Prostate gland (tissue), 2 donors: ENCODE results near the gene PHF3. TPM values are rescaled to one million over a fixed set of nuclear protein-coding genes. Genes with fewer than 3 reads are reported as not detected.

Experiments
- DNase-seq: peaks from one replicate; pipeline ENCODE4 v3.0.0-alpha.2; 2019; ENCODE audit warnings: low spot score
- H3K27ac ChIP-seq, 2 donors: fragments of 200-600 bp; sonication (generic); 2 replicates each; pipeline ENCODE4 v1.5.1; 2017 to 2019
- H3K27me3 ChIP-seq: fragments of 200-600 bp; sonication (generic); replicated peaks from 2 replicates; pipeline ENCODE4 v1.5.1; 2019; ENCODE audit not compliant: insufficient read depth
- H3K36me3 ChIP-seq, 2 donors: fragments of 200-600 bp; sonication (generic); 1 replicate in 1 of 2; 2 replicates in 1 of 2; pipeline versions ENCODE4 v1.5.1 to v1.8.1; 2017 to 2019
- H3K4me1 ChIP-seq: fragments of 200-600 bp; sonication (generic); replicated peaks from 2 replicates; pipeline ENCODE4 v1.5.1; 2019
- H3K4me3 ChIP-seq, 2 donors: fragments of 200-600 bp; sonication (generic); 2 replicates each; pipeline ENCODE4 v1.5.1; 2017 to 2019
- H3K9me3 ChIP-seq: fragments of 200-600 bp; sonication (generic); 2 replicates; pipeline ENCODE4 v1.5.1; 2017
- CTCF ChIP-seq, 4 experiments: fragments of 200-600 bp in 2 of 4; fragments of 450-650 bp in 2 of 4; sonication (generic) in 2 of 4; IDR thresholded peaks; 1 replicate in 3 of 4; 2 replicates in 1 of 4; pipeline ENCODE4 v1.5.1; 2016 to 2019; ENCODE audit warnings: antibody characterized with exemption in 4 of 4, mild to moderate bottlenecking in 2 of 4, moderate library complexity in 2 of 4
- POLR2A ChIP-seq: fragments of 450-650 bp; IDR thresholded peaks from one replicate; pipeline ENCODE4 v1.6.1; 2016; ENCODE audit warnings: antibody characterized with exemption, mild to moderate bottlenecking
- POLR2AphosphoS5 ChIP-seq: sonication (generic); formaldehyde crosslinking; IDR thresholded peaks from one replicate; pipeline ENCODE4 v1.6.1; 2017; ENCODE audit warnings: antibody characterized with exemption
- WGBS: methylation state at CpG from one replicate; pipeline ENCODE4 v1.1.5; 2018; 5-methylcytosine and 5-hydroxymethylcytosine counted together
- intact Hi-C: fragments of 100-400 bp; cut with DNase I; formaldehyde crosslinking; loops from one replicate; pipeline ENCODE4 v1.14.2; 2022
- total RNA-seq, 2 donors: library from RNA; depleted of rRNA; stranded (reverse); fragments of >200 nt; gene quantifications; one replicate each; pipeline ENCODE4 v1.1.0, GENCODE V29; 2016

The PHF3 gene
- total RNA-seq, 2 donors from 2014 or later, result 47.6 to 63.9 TPM

GRCh38 chr6:63740709-63741108 lies 105.1 kb downstream of the PHF3 start:
- TF ChIP-seq POLR2A (no peak), POLR2AphosphoS5 (no peak), CTCF (IDR thresholded peaks at IDR 0.05) (no peak)
- Histone ChIP-seq H3K27ac (no peak overlapping the region), H3K36me3 (no peaks in the 10 kb centered on the region), H3K27me3 (no peaks in the 10 kb centered on the region), H3K4me1 (no peaks in the 10 kb centered on the region), H3K9me3 (no peaks in the 10 kb centered on the region), H3K4me3 (no peak overlapping the region)
- 22% methylated on average over 2 of the region's 2 CpGs for WGBS
- no peak for DNase-seq
- intact Hi-C loops, result no loop called here

GRCh38 chr6:63742060-63742459 lies 106.5 kb downstream of the PHF3 start:
- intact Hi-C loops, result no loop called here
- no peaks in the 10 kb centered on the region for H3K9me3 ChIP-seq
- DNase-seq, result no peak
- H3K27ac ChIP-seq, result no peak overlapping the region
- no peaks in the 10 kb centered on the region for H3K27me3 ChIP-seq
- no peak for TF ChIP-seq CTCF (IDR thresholded peaks at IDR 0.05)
- TF ChIP-seq POLR2AphosphoS5, result no peak
- no peak for TF ChIP-seq POLR2A
- H3K4me1 ChIP-seq, result no peaks in the 10 kb centered on the region
- no peaks in the 10 kb centered on the region for H3K36me3 ChIP-seq
- H3K4me3 ChIP-seq, result no peak overlapping the region

GRCh38 chr6:63743691-63744090 lies 108.1 kb downstream of the PHF3 start:
- Histone ChIP-seq H3K27me3 (no peaks in the 10 kb centered on the region), H3K27ac (no peak overlapping the region), H3K4me3 (no peak overlapping the region), H3K4me1 (no peaks in the 10 kb centered on the region), H3K36me3 (no peaks in the 10 kb centered on the region), H3K9me3 (no peaks in the 10 kb centered on the region)
- TF ChIP-seq POLR2A (no peak), CTCF (IDR thresholded peaks at IDR 0.05) (no peak), POLR2AphosphoS5 (no peak)
- intact Hi-C loops, result no loop called here
- DNase-seq, result no peak

- WGBS, result 85% methylated on average over 4 of the region's 4 CpGs
- Histone ChIP-seq H3K9me3 (no peaks in the 10 kb centered on the region), H3K27me3 (no peaks in the 10 kb centered on the region), H3K27ac (no peak overlapping the region), H3K36me3 (no peaks in the 10 kb centered on the region), H3K4me1 (no peaks in the 10 kb centered on the region), H3K4me3 (no peak overlapping the region)
- intact Hi-C loops, result no loop called here
- no peak for DNase-seq
- TF ChIP-seq CTCF (IDR thresholded peaks at IDR 0.05) (no peak), POLR2AphosphoS5 (no peak), POLR2A (no peak)
These were observed 109.2 kb downstream of the PHF3 start for GRCh38 chr6:63744810-63745209.

GRCh38 chr6:63745784-63746183 lies 110.2 kb downstream of the PHF3 start:
- TF ChIP-seq POLR2AphosphoS5 (no peak), CTCF (IDR thresholded peaks at IDR 0.05) (no peak)

More at GRCh38 chr6:63745784-63746183, 110.2 kb downstream of the PHF3 start:
- Histone ChIP-seq H3K9me3 (no peaks in the 10 kb centered on the region), H3K27ac (no peak overlapping the region), H3K4me3 (no peak overlapping the region), H3K4me1 (no peaks in the 10 kb centered on the region), H3K36me3 (no peaks in the 10 kb centered on the region), H3K27me3 (no peaks in the 10 kb centered on the region)
- intact Hi-C loops, result no loop called here
- no peak for DNase-seq
